IMR-90 (cell line): ENCODE measurements around the gene RTRAF. TPM values are rescaled to one million over a fixed set of nuclear protein-coding genes. Genes with fewer than 3 reads are reported as not detected.

ENCODE experiments used
- ATAC-seq: fragments of 200-7000 bp; cut with Tn5 transposase; 2 replicates; pipeline ENCODE4 v1.9.1; 2020; ENCODE audit warnings: low read depth, mild to moderate bottlenecking, moderate library complexity
- BruUV-seq: library from RNA; stranded (reverse); fragments of 400-500 nt; replicated peaks from 2 replicates; lab custom pipeline; 2021; lab: Mats Ljungman, UMichigan
- CTCF ChIA-PET: fragments of 300-600 bp; formaldehyde crosslinking; extraction: SDS; loops from one replicate; lab custom pipeline; 2021; ENCODE audit warnings: antibody characterized with exemption; lab: Yijun Ruan, JAX
- POLR2A ChIA-PET: fragments of 300-600 bp; sonication (Branson Sonifier 250); formaldehyde crosslinking; loops from one replicate; lab custom pipeline; 2022; ENCODE audit warnings: antibody characterized with exemption; ENCODE audit not compliant: unreplicated experiment; lab: Charles Lee
- DNase-seq: peaks from one replicate; pipeline ENCODE4 v3.0.0; 2013
- H2AFZ ChIP-seq: replicated peaks from 2 replicates; pipeline ENCODE3; 2013; ENCODE audit warnings: low read length, mild to moderate bottlenecking; ENCODE audit not compliant: poor library complexity
- H2AK5ac ChIP-seq: 2 replicates; pipeline ENCODE4 v1.6.1; 2013; ENCODE audit warnings: low read depth, low read length, inconsistent platforms
- H2AK9ac ChIP-seq: replicated peaks from 2 replicates; pipeline ENCODE3; 2013; ENCODE audit warnings: mild to moderate bottlenecking, low read depth, low read length, moderate library complexity; ENCODE audit not compliant: poor library complexity
- H2BK120ac ChIP-seq: 2 replicates; pipeline ENCODE4 v1.6.1; 2013; ENCODE audit warnings: low read depth, low read length, inconsistent platforms
- H2BK15ac ChIP-seq: 3 replicates; pipeline ENCODE4 v1.6.1; 2013; ENCODE audit warnings: low read depth, low read length, inconsistent platforms
- H2BK20ac ChIP-seq: 2 replicates; pipeline ENCODE4 v1.6.1; 2013; ENCODE audit warnings: low read depth, mild to moderate bottlenecking, inconsistent platforms, low read length, moderate library complexity
- H2BK5ac ChIP-seq: 2 replicates; pipeline ENCODE4 v1.6.1; 2013; ENCODE audit warnings: mild to moderate bottlenecking, low read depth, low read length, inconsistent platforms; ENCODE audit not compliant: poor library complexity, severe bottlenecking
- H3K14ac ChIP-seq: replicated peaks from 2 replicates; pipeline ENCODE4 v1.6.1; 2013; ENCODE audit warnings: low read depth, low read length, inconsistent platforms
- H3K18ac ChIP-seq: 2 replicates; pipeline ENCODE4 v1.6.1; 2013; ENCODE audit warnings: low read depth, low read length, control low read depth
- H3K23ac ChIP-seq: 2 replicates; pipeline ENCODE4 v1.6.1; 2013; ENCODE audit warnings: low read depth, low read length, inconsistent platforms
- H3K27ac ChIP-seq: 2 replicates; pipeline ENCODE4 v1.5.1; 2013; ENCODE audit warnings: mild to moderate bottlenecking, control low read depth, low read length; ENCODE audit not compliant: insufficient read depth
- H3K27me3 ChIP-seq: 2 replicates; pipeline ENCODE4 v1.6.1; 2013; ENCODE audit warnings: low read length; ENCODE audit not compliant: control insufficient read depth, insufficient read depth
- H3K36me3 ChIP-seq: 2 replicates; pipeline ENCODE4 v1.6.1; 2013; ENCODE audit warnings: low read length, mixed read lengths; ENCODE audit not compliant: control insufficient read depth, insufficient read depth
- H3K4ac ChIP-seq: 2 replicates; pipeline ENCODE4 v1.6.1; 2013; ENCODE audit warnings: low read depth, low read length, inconsistent platforms
- H3K4me1 ChIP-seq: 2 replicates; pipeline ENCODE4 v1.6.1; 2013; ENCODE audit warnings: low read length, mixed read lengths; ENCODE audit not compliant: control insufficient read depth, insufficient read depth
- H3K4me2 ChIP-seq: 2 replicates; pipeline ENCODE4 v1.6.1; 2013; ENCODE audit warnings: low read depth, mild to moderate bottlenecking, control low read depth, low read length, moderate library complexity
- H3K4me3 ChIP-seq: 2 replicates; pipeline ENCODE4 v1.5.1; 2013; ENCODE audit warnings: low read depth, mild to moderate bottlenecking, control low read depth, low read length, moderate library complexity; ENCODE audit not compliant: insufficient read depth
- H3K56ac ChIP-seq: 2 replicates; pipeline ENCODE4 v1.6.1; 2013; ENCODE audit warnings: low read length, inconsistent platforms; ENCODE audit not compliant: insufficient read depth; ENCODE audit errors: extremely low read depth
- H3K79me1 ChIP-seq, 2 experiments: 2 replicates each; pipeline ENCODE4 v1.6.1; 2013; ENCODE audit warnings: low read length in 2 of 2, inconsistent platforms in 1 of 2, low read depth in 1 of 2
- H3K9ac ChIP-seq: 2 replicates; pipeline ENCODE4 v1.6.1; 2013; ENCODE audit warnings: low read depth, low read length, control low read depth
- H3K9me1 ChIP-seq: 2 replicates; pipeline ENCODE4 v1.6.1; 2013; ENCODE audit warnings: low read length, inconsistent platforms; ENCODE audit not compliant: insufficient read depth
- H3K9me3 ChIP-seq: 2 replicates; pipeline ENCODE4 v1.6.1; 2013; ENCODE audit warnings: low read length; ENCODE audit not compliant: control insufficient read depth, insufficient read depth
- H4K20me1 ChIP-seq: 2 replicates; pipeline ENCODE4 v1.6.1; 2013; ENCODE audit warnings: low read length, inconsistent platforms; ENCODE audit not compliant: insufficient read depth
- H4K5ac ChIP-seq: 2 replicates; pipeline ENCODE4 v1.6.1; 2013; ENCODE audit warnings: mild to moderate bottlenecking, low read depth, low read length, control low read depth
- H4K8ac ChIP-seq, 2 experiments: 2 replicates each; pipeline ENCODE4 v1.6.1; 2013; ENCODE audit warnings: low read depth in 2 of 2, low read length in 2 of 2, control low read depth in 1 of 2, inconsistent platforms in 1 of 2
- H4K91ac ChIP-seq: 2 replicates; pipeline ENCODE4 v1.6.1; 2013; ENCODE audit warnings: low read depth, low read length, inconsistent platforms; ENCODE audit not compliant: insufficient read depth
- MAFK ChIP-seq: IDR thresholded peaks from 2 replicates; pipeline ENCODE4 v1.6.1; 2012; ENCODE audit warnings: low read depth, low read length, improper control_type of control experiment
- NFE2L2 ChIP-seq: fragments of 150-350 bp; IDR thresholded peaks from 2 replicates; pipeline ENCODE4 v1.6.1; 2016; ENCODE audit warnings: low read depth, mild to moderate bottlenecking, low read length
- POLR2A ChIP-seq: IDR thresholded peaks from 2 replicates; pipeline ENCODE4 v1.6.1; 2012; ENCODE audit warnings: mild to moderate bottlenecking, low read depth, low read length
- RCOR1 ChIP-seq: IDR thresholded peaks from 2 replicates; pipeline ENCODE4 v1.6.1; 2012; ENCODE audit warnings: mild to moderate bottlenecking, low read length, improper control_type of control experiment; ENCODE audit not compliant: insufficient replicate concordance
- WGBS, 2 experiments: methylation state at CpG; one replicate each; pipeline versions ENCODE4 v1.1.5 to v1.1.7; 2013; ENCODE audit warnings: missing lambda C conversion rate in 2 of 2; ENCODE audit not compliant: insufficient read length in 1 of 2; ENCODE audit errors: extremely low coverage in 2 of 2; 5-methylcytosine and 5-hydroxymethylcytosine counted together
- dilution Hi-C: fragments of 300-500 bp; cut with HindIII; formaldehyde crosslinking; loops from one replicate; pipeline ENCODE4 v1.14.3; 2018; ENCODE audit warnings: low sequenced_read_pairs; ENCODE audit not compliant: unreplicated experiment
- in situ Hi-C: fragments of 300-500 bp; cut with MboI; formaldehyde crosslinking; loops from 3 replicates; pipeline ENCODE4 v1.14.3; 2019; ENCODE audit warnings: low sequenced_read_pairs, inconsistent platforms, mixed read lengths
- intact Hi-C: fragments of 100-400 bp; cut with micrococcal nuclease; formaldehyde crosslinking; loops from 2 replicates; pipeline ENCODE4 v1.10.0; 2022
- polyA plus RNA-seq, 3 experiments: library from polyadenylated mRNA; depleted of rRNA; stranded (reverse); fragments of >200 nt; gene quantifications; 2 replicates each; pipeline ENCODE4 v1.2.3, GENCODE V29; 2012; ENCODE audit warnings: low replicate concordance in 1 of 3
- total RNA-seq: library from RNA; depleted of rRNA; stranded (reverse); fragments of >200 nt; gene quantifications from 2 replicates; pipeline ENCODE4 v1.2.3, GENCODE V29; 2012
- TF ChIP-seq, protein P1 (sequence below): conservative IDR thresholded peaks from 2 replicates; pipeline ENCODE4 v1.5.1; 2012; ENCODE audit warnings: mild to moderate bottlenecking, low read depth, low read length, improper control_type of control experiment
- TF ChIP-seq, protein P2 (sequence below): fragments of 150-350 bp; IDR thresholded peaks from 2 replicates; pipeline ENCODE4 v1.6.1; 2016; ENCODE audit warnings: low read depth, mild to moderate bottlenecking, low read length, moderate library complexity, borderline replicate concordance

The RTRAF gene
- total and polyA plus RNA-seq, 2 of the 4 experiments (the other 2 are of a cell fraction): 53.2 to 102 TPM

DNA sequence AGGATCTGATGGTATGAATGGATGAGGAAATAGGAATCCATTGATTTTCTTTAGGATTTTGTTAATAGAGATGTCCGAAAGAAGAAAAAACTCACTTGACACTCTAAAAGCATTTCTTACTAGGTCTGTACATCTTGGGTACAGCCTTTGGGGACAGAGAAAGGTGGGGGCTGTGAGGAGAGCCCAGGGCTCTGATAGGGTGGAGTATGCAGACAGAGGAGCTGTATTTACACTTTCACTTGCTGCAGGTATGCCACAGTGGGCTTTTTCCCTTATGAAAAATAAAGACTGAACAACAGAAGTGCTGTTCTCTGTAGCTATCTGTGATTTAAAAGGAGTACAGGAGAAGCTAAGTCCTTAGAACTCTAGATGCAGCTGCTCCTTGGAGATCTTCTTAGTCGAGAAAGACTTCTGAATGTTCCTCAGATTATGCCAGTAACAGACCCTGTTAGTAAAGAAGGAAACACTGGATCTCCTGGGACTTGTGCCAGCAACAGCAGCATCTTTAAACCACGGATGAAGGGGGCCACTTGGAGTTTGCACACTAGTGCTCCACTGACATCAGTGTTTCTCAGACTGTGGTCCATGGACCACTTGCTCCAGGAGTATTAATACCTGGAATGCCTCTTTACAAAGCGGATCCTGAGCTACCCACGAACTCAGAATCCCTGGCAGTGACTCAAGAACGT is 19.4 kb upstream of the RTRAF start:
- intact Hi-C loops (no loop called here), dilution Hi-C loops (no loop called here), in situ Hi-C loops (loop anchor here (10.0 kb wide), 1 partner anchor 185 kb away; no protein-coding TSS in a partner anchor)
- no peak for DNase-seq
- no peak overlapping the region for H4K91ac ChIP-seq
- H3K4me3 ChIP-seq: no peak overlapping the region
- BruUV-seq: no TSS peak
- WGBS, 2 experiments: 2% methylated on average over 4 of the region's 6 CpGs; no CpG with 5 or more reads in 1 of the 2 experiments
- no peak for ATAC-seq
- H3K4me2 ChIP-seq: no peak overlapping the region
- H3K9ac ChIP-seq: no peak overlapping the region
- no peaks in the 10 kb centered on the region for H3K27me3 ChIP-seq
- H3K4ac ChIP-seq: no peak overlapping the region
- H3K14ac ChIP-seq: no peak overlapping the region
- H3K4me1 ChIP-seq: peaks cover 2% of the 10 kb centered on the region; the same call in 1 of the 2 replicates
- ChIA-PET CTCF (interaction anchor here (0.8 kb wide), 1 partner anchor 9 kb away, joined by 3 read pairs; no protein-coding TSS in a partner anchor), POLR2A (no interaction called here)
- no peaks in the 10 kb centered on the region for H4K20me1 ChIP-seq
- H3K23ac ChIP-seq: no peak overlapping the region
- no peak overlapping the region for H2BK15ac ChIP-seq
- no peak overlapping the region for H4K8ac ChIP-seq
- no peak overlapping the region for H2BK120ac ChIP-seq
- no peak overlapping the region for H4K5ac ChIP-seq
- no peak overlapping the region for H2AK5ac ChIP-seq
- no peak overlapping the region for H3K27ac ChIP-seq
- H2BK20ac ChIP-seq: no peak overlapping the region
- H2AK9ac ChIP-seq: no peak overlapping the region
- no peaks in the 10 kb centered on the region for H3K36me3 ChIP-seq
- TF ChIP-seq RCOR1 (no peak), NFE2L2 (no peak), MAFK (no peak), POLR2A (no peak)
- TF ChIP-seq, protein P1, sequence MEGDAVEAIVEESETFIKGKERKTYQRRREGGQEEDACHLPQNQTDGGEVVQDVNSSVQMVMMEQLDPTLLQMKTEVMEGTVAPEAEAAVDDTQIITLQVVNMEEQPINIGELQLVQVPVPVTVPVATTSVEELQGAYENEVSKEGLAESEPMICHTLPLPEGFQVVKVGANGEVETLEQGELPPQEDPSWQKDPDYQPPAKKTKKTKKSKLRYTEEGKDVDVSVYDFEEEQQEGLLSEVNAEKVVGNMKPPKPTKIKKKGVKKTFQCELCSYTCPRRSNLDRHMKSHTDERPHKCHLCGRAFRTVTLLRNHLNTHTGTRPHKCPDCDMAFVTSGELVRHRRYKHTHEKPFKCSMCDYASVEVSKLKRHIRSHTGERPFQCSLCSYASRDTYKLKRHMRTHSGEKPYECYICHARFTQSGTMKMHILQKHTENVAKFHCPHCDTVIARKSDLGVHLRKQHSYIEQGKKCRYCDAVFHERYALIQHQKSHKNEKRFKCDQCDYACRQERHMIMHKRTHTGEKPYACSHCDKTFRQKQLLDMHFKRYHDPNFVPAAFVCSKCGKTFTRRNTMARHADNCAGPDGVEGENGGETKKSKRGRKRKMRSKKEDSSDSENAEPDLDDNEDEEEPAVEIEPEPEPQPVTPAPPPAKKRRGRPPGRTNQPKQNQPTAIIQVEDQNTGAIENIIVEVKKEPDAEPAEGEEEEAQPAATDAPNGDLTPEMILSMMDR: no peak
- TF ChIP-seq, protein P2, sequence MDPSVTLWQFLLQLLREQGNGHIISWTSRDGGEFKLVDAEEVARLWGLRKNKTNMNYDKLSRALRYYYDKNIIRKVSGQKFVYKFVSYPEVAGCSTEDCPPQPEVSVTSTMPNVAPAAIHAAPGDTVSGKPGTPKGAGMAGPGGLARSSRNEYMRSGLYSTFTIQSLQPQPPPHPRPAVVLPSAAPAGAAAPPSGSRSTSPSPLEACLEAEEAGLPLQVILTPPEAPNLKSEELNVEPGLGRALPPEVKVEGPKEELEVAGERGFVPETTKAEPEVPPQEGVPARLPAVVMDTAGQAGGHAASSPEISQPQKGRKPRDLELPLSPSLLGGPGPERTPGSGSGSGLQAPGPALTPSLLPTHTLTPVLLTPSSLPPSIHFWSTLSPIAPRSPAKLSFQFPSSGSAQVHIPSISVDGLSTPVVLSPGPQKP: no peak
- H3K79me1 ChIP-seq: no peaks in the 10 kb centered on the region
- no peaks in the 10 kb centered on the region for H3K9me3 ChIP-seq
- 0 out of 2 replicates have a peak, but pooled peaks cover 2% of the 10 kb centered on the region for H3K9me1 ChIP-seq
- no peak overlapping the region for H3K18ac ChIP-seq
- H2AFZ ChIP-seq: no peak overlapping the region
- H3K56ac ChIP-seq: no peak overlapping the region
- no peak overlapping the region for H2BK5ac ChIP-seq
